GM10266 (cell line): Measurements from ENCODE around the gene SH3GLB2.
"Not testable (repeated sequence)": the region's sequence is repeated elsewhere in the genome, so short reads cannot be mapped to it uniquely, and the experiment has no call there.

Experiments
- DNase-seq: peaks from one replicate; pipeline ENCODE4 v3.0.0; 2012; ENCODE audit errors: extremely low spot score
- CTCF ChIP-seq: IDR thresholded peaks from 2 replicates; pipeline ENCODE4 v1.5.1; 2012; ENCODE audit warnings: mild to moderate bottlenecking, low read depth; ENCODE audit not compliant: control insufficient read depth, insufficient read depth; ENCODE audit errors: missing control alignments

Gene SH3GLB2

GRCh38 chr9:128983536-128983935 lies 44.6 kb downstream of the SH3GLB2 start:
- no peak for DNase-seq
- no peak for TF ChIP-seq CTCF

GRCh38 chr9:128979111-128979510 lies 49.0 kb downstream of the SH3GLB2 start:
- DNase-seq, result no peak
- TF ChIP-seq CTCF, result no peak

DNA sequence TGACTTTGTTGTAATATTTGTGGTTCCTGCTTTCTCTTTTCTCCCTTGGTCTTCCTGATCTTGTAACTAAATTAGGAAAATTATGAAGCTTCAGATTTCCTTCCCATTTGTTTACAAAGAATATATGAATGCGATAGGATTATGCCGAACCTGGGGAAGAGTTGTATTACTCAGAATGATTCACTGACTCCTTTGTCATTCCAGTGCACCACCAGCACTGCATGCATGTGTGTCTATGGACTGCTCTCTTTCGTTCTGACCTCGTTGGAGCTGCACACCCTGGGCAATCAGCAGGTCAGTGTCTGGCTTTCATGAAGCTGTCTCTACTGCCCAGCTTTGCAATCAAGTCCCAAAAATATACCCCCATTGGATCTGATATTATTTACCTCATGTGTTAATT lies 55.2 kb downstream of the SH3GLB2 start:
- no peak for DNase-seq
- TF ChIP-seq CTCF, result no peak

DNA sequence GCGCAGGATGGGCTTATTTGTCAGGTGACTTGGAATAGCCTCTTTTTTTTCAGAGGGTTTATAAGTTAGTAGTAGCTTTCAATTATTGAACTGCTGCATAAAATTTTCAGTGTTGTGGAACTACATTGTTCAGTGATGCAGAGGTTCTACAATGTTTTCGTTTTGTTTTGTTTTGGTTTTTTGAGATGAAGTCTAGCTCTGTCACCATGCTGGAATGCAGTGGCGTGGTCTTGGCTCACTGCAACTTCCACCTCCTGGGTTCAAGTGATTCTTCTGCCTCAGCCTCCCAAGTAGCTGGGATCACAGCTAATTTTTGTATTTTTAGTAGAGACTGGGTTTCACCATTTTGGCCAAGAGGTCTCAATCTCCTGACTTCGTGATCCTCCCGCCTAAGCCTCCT lies 58.6 kb downstream of the SH3GLB2 start:
- TF ChIP-seq CTCF, result no peak
- DNase-seq, result no peak

GRCh38 chr9:128961403-128961802 lies 66.7 kb downstream of the SH3GLB2 start:
- not testable (repeated sequence) for DNase-seq
